ENCODE results near the gene ZNF124.
"Not testable (repeated sequence)": the region's sequence is repeated elsewhere in the genome, so short reads cannot be mapped to it uniquely, and the experiment has no call there.

The ZNF124 gene

GRCh38 chr1:247171875-247172563 is at the start of gene ZNF124:
Gene ZNF124, minus strand, starts transcription at chr1:247172020. Its CDS starts 143 bp downstream, at chr1:247171877.
- H3K4me3 ChIP-seq (ENCODE audit: low read depth, low read length, poor library complexity, severe bottlenecking) = not testable (repeated sequence)

GRCh38 chr1:247220280-247220679 is 48.5 kb upstream of the ZNF124 start:
- not testable (repeated sequence) for H3K27ac ChIP-seq (ENCODE audit: low read depth, low read length, poor library complexity, severe bottlenecking); H3K4me3 ChIP-seq (ENCODE audit: low read depth, low read length, poor library complexity, severe bottlenecking); H3K27me3 ChIP-seq (ENCODE audit: insufficient read depth, low read length); H4K20me1 ChIP-seq (ENCODE audit: insufficient read depth, low read length); H2AFZ ChIP-seq (ENCODE audit: low read length); H3K9me3 ChIP-seq (ENCODE audit: low read length); H3K79me2 ChIP-seq (ENCODE audit: insufficient read depth, low read length); H3K4me2 ChIP-seq (ENCODE audit: low read length); H3K9me2 ChIP-seq (ENCODE audit: low read depth, low read length); H3K36me3 ChIP-seq (ENCODE audit: insufficient read depth, low read length); H3F3A ChIP-seq (ENCODE audit: insufficient read depth, low read length); H3K4me1 ChIP-seq (ENCODE audit: insufficient read depth, low read length, severe bottlenecking); H3K9ac ChIP-seq (ENCODE audit: low read length)

More at GRCh38 chr1:247171875-247172563, at the start of gene ZNF124:
- not testable (repeated sequence) for H3K9me2 ChIP-seq (ENCODE audit: low read depth, low read length); H3K4me1 ChIP-seq (ENCODE audit: insufficient read depth, low read length, severe bottlenecking); H3K4me2 ChIP-seq (ENCODE audit: low read length); H4K20me1 ChIP-seq (ENCODE audit: insufficient read depth, low read length); H3F3A ChIP-seq (ENCODE audit: insufficient read depth, low read length); H3K9ac ChIP-seq (ENCODE audit: low read length); H3K27me3 ChIP-seq (ENCODE audit: insufficient read depth, low read length); H2AFZ ChIP-seq (ENCODE audit: low read length); H3K9me3 ChIP-seq (ENCODE audit: low read length); H3K27ac ChIP-seq (ENCODE audit: low read depth, low read length, poor library complexity, severe bottlenecking)
- peaks cover 23% of the 10 kb centered on the region for H3K36me3 ChIP-seq (ENCODE audit: insufficient read depth, low read length)
- H3K79me2 ChIP-seq (ENCODE audit: insufficient read depth, low read length) = peaks cover 23% of the 10 kb centered on the region

- Histone ChIP-seq H4K20me1 (ENCODE audit: insufficient read depth, low read length) (no peaks in the 10 kb centered on the region), H3K79me2 (ENCODE audit: insufficient read depth, low read length) (no peaks in the 10 kb centered on the region), H3K4me3 (ENCODE audit: low read depth, low read length, poor library complexity, severe bottlenecking) (no peak overlapping the region), H3F3A (ENCODE audit: insufficient read depth, low read length) (no peaks in the 10 kb centered on the region), H2AFZ (ENCODE audit: low read length) (no peak overlapping the region), H3K9me3 (ENCODE audit: low read length) (no peaks in the 10 kb centered on the region), H3K9me2 (ENCODE audit: low read depth, low read length) (no peaks in the 10 kb centered on the region), H3K4me2 (ENCODE audit: low read length) (no peak overlapping the region), H3K9ac (ENCODE audit: low read length) (no peak overlapping the region), H3K27ac (ENCODE audit: low read depth, low read length, poor library complexity, severe bottlenecking) (no peak overlapping the region), H3K36me3 (ENCODE audit: insufficient read depth, low read length) (no peaks in the 10 kb centered on the region; the same call in 1 of the 2 replicates), H3K4me1 (ENCODE audit: insufficient read depth, low read length, severe bottlenecking) (no peaks in the 10 kb centered on the region), H3K27me3 (ENCODE audit: insufficient read depth, low read length) (no peaks in the 10 kb centered on the region)
- TF ChIP-seq EZH2 (IDR thresholded peaks at IDR 0.05; ENCODE audit: borderline replicate concordance, low read length) (no peak), CTCF (IDR thresholded peaks at IDR 0.05; ENCODE audit: low read length) (no peak)
Observed at GRCh38 chr1:247218121-247218651, 46.4 kb upstream of the ZNF124 start.

- TF ChIP-seq CTCF (IDR thresholded peaks at IDR 0.05; ENCODE audit: low read length) = no peak
- TF ChIP-seq EZH2 (IDR thresholded peaks at IDR 0.05; ENCODE audit: borderline replicate concordance, low read length) = no peak
- no peak overlapping the region for H3K4me2 ChIP-seq (ENCODE audit: low read length)
- peaks cover 9% of the 10 kb centered on the region for H3K4me1 ChIP-seq (ENCODE audit: insufficient read depth, low read length, severe bottlenecking)
- no peaks in the 10 kb centered on the region for H3K9me3 ChIP-seq (ENCODE audit: low read length)
- no peak overlapping the region for H3K9ac ChIP-seq (ENCODE audit: low read length)
- H3K36me3 ChIP-seq (ENCODE audit: insufficient read depth, low read length) = no peaks in the 10 kb centered on the region
- H3K27me3 ChIP-seq (ENCODE audit: insufficient read depth, low read length) = no peaks in the 10 kb centered on the region
- H3K9me2 ChIP-seq (ENCODE audit: low read depth, low read length) = no peaks in the 10 kb centered on the region
- no peak overlapping the region for H2AFZ ChIP-seq (ENCODE audit: low read length)
- no peaks in the 10 kb centered on the region for H3K79me2 ChIP-seq (ENCODE audit: insufficient read depth, low read length)
- H4K20me1 ChIP-seq (ENCODE audit: insufficient read depth, low read length) = no peaks in the 10 kb centered on the region
- no peaks in the 10 kb centered on the region for H3F3A ChIP-seq (ENCODE audit: insufficient read depth, low read length)
- H3K4me3 ChIP-seq (ENCODE audit: low read depth, low read length, poor library complexity, severe bottlenecking) = no peak overlapping the region
- no peak overlapping the region for H3K27ac ChIP-seq (ENCODE audit: low read depth, low read length, poor library complexity, severe bottlenecking)
Observed at GRCh38 chr1:247216261-247216660, 44.4 kb upstream of the ZNF124 start.

Data from OCI-LY1 (cell line).